Measurements from ENCODE around the gene SLC46A3.

The SLC46A3 gene

GRCh38 chr13:28666897-28667488, 51.8 kb downstream of the SLC46A3 start:
- no peak for TF ChIP-seq CTCF (IDR thresholded peaks at IDR 0.05)

- no peak for TF ChIP-seq CTCF (IDR thresholded peaks at IDR 0.05)
These were observed 59.2 kb downstream of the SLC46A3 start for GRCh38 chr13:28659621-28659970.

GRCh38 chr13:28658796-28659620, 59.8 kb downstream of the SLC46A3 start, which contains the start of gene POMP:
POMP (plus strand) TSS chr13:28659130; CDS start chr13:28659185, 55 bp downstream.
- TF ChIP-seq CTCF (IDR thresholded peaks at IDR 0.05) = no peak

GRCh38 chr13:28658539-28658795, 60.3 kb downstream of the SLC46A3 start:
- TF ChIP-seq CTCF (IDR thresholded peaks at IDR 0.05) = no peak

- peak; percentile 41 for TF ChIP-seq CTCF (IDR thresholded peaks at IDR 0.05)
These were observed 60.8 kb downstream of the SLC46A3 start for GRCh38 chr13:28657784-28658538.

- TF ChIP-seq CTCF (IDR thresholded peaks at IDR 0.05) = no peak
These were observed 63.2 kb downstream of the SLC46A3 start for GRCh38 chr13:28655561-28655960.

- TF ChIP-seq CTCF (IDR thresholded peaks at IDR 0.05) = no peak
These were observed 64.5 kb downstream of the SLC46A3 start for GRCh38 chr13:28654276-28654675.
